Liver (tissue), 9 donors: ENCODE results near the gene PADI6. TPM values are rescaled to one million over a fixed set of nuclear protein-coding genes. Genes with fewer than 3 reads are reported as not detected.

Experiments
- DNase-seq: peaks from one replicate; pipeline ENCODE4 v3.0.0-alpha.2; 2017; ENCODE audit warnings: low spot score
- H3K27ac ChIP-seq, 2 donors: one replicate each; pipeline ENCODE4 v1.7.0; 2013; ENCODE audit warnings: inconsistent platforms in 2 of 2, low read length in 2 of 2, control low read depth in 1 of 2, low read depth in 1 of 2, mild to moderate bottlenecking in 1 of 2
- H3K27me3 ChIP-seq, 4 donors: one replicate each; pipeline versions ENCODE4 v1.6.1 to v1.7.0; 2013; ENCODE audit warnings: low read length in 3 of 4, inconsistent platforms in 1 of 4, mild to moderate bottlenecking in 1 of 4, moderate library complexity in 1 of 4; ENCODE audit not compliant: control insufficient read depth in 4 of 4, insufficient read depth in 4 of 4
- H3K36me3 ChIP-seq, 4 donors: one replicate each; pipeline versions ENCODE4 v1.6.1 to v1.7.0; 2013; ENCODE audit warnings: low read length in 3 of 4, mild to moderate bottlenecking in 3 of 4, low read depth in 1 of 4, moderate library complexity in 1 of 4; ENCODE audit not compliant: control insufficient read depth in 4 of 4, insufficient read depth in 3 of 4
- H3K4me1 ChIP-seq, 4 donors: one replicate each; pipeline versions ENCODE4 v1.6.1 to v1.7.0; 2013; ENCODE audit warnings: low read length in 3 of 4, mild to moderate bottlenecking in 3 of 4, moderate library complexity in 1 of 4; ENCODE audit not compliant: control insufficient read depth in 4 of 4, insufficient read depth in 4 of 4
- H3K4me3 ChIP-seq, 3 donors: one replicate each; pipeline versions ENCODE4 v1.6.1 to v1.7.0; 2013; ENCODE audit warnings: low read length in 3 of 3, control low read depth in 1 of 3, low read depth in 1 of 3, mild to moderate bottlenecking in 1 of 3
- H3K9ac ChIP-seq, 2 donors: one replicate each; pipeline ENCODE4 v1.7.0; 2013; ENCODE audit warnings: low read length in 2 of 2, mild to moderate bottlenecking in 2 of 2, moderate library complexity in 2 of 2, control low read depth in 1 of 2, low read depth in 1 of 2
- H3K9me3 ChIP-seq, 4 donors: one replicate each; pipeline versions ENCODE4 v1.6.1 to v1.7.0; 2013; ENCODE audit warnings: low read length in 3 of 4; ENCODE audit not compliant: control insufficient read depth in 4 of 4
- CTCF ChIP-seq: fragments of 150-350 bp; IDR thresholded peaks from 2 replicates; pipeline ENCODE4 v1.5.1; 2017; ENCODE audit warnings: improper control_type of control experiment, low read depth, low read length; ENCODE audit not compliant: missing input control
- EGR1 ChIP-seq, 2 donors: IDR thresholded peaks; 2 replicates each; pipeline ENCODE4 v1.6.1; 2016 to 2018; ENCODE audit warnings: antibody characterized with exemption in 2 of 2, low read depth in 2 of 2
- FOXA1 ChIP-seq: IDR thresholded peaks from 2 replicates; pipeline ENCODE4 v1.6.1; 2016; ENCODE audit warnings: antibody characterized with exemption
- FOXA2 ChIP-seq: IDR thresholded peaks from 2 replicates; pipeline ENCODE4 v1.6.1; 2016; ENCODE audit warnings: antibody characterized with exemption
- GABPA ChIP-seq, 2 donors: IDR thresholded peaks in 1 of 2; conservative IDR thresholded peaks in 1 of 2; 2 replicates each; pipeline ENCODE4 v1.6.1; 2016; ENCODE audit warnings: antibody characterized with exemption in 2 of 2, mild to moderate bottlenecking in 1 of 2, moderate library complexity in 1 of 2
- HNF4A ChIP-seq, 2 donors: conservative IDR thresholded peaks; 2 replicates each; pipeline ENCODE4 v1.6.1; 2016; ENCODE audit warnings: antibody characterized with exemption in 2 of 2, mild to moderate bottlenecking in 2 of 2
- HNF4G ChIP-seq: IDR thresholded peaks from 2 replicates; pipeline ENCODE4 v1.6.1; 2016; ENCODE audit warnings: antibody characterized with exemption
- JUND ChIP-seq, 2 donors: IDR thresholded peaks; 2 replicates each; pipeline ENCODE4 v1.6.1; 2016; ENCODE audit warnings: antibody characterized with exemption in 2 of 2
- NR2F2 ChIP-seq: IDR thresholded peaks from 2 replicates; pipeline ENCODE4 v1.6.1; 2016; ENCODE audit warnings: antibody characterized with exemption
- REST ChIP-seq: IDR thresholded peaks from 2 replicates; pipeline ENCODE4 v1.6.1; 2016; ENCODE audit warnings: antibody characterized with exemption, mild to moderate bottlenecking
- RXRA ChIP-seq, 2 donors: IDR thresholded peaks; 2 replicates each; pipeline ENCODE4 v1.6.1; 2017 to 2018; ENCODE audit warnings: antibody characterized with exemption in 2 of 2, mild to moderate bottlenecking in 1 of 2
- SP1 ChIP-seq: IDR thresholded peaks from 2 replicates; pipeline ENCODE4 v1.6.1; 2018; ENCODE audit warnings: antibody characterized with exemption, mild to moderate bottlenecking
- TAF1 ChIP-seq: conservative IDR thresholded peaks from 2 replicates; pipeline ENCODE4 v1.6.1; 2016; ENCODE audit warnings: antibody characterized with exemption, mild to moderate bottlenecking
- YY1 ChIP-seq: IDR thresholded peaks from 2 replicates; pipeline ENCODE4 v1.6.1; 2016; ENCODE audit warnings: antibody characterized with exemption, mild to moderate bottlenecking
- ZBTB33 ChIP-seq: IDR thresholded peaks from 2 replicates; pipeline ENCODE4 v1.6.1; 2016; ENCODE audit warnings: antibody characterized with exemption
- WGBS: extraction: QIAGEN DNeasy Blood & Tissue Kit; methylation state at CpG from one replicate; pipeline ENCODE4 v1.1.7; 2013; 5-methylcytosine and 5-hydroxymethylcytosine counted together
- polyA plus RNA-seq, 2 donors: library from polyadenylated mRNA; stranded (reverse) in 1 of 2; unstranded in 1 of 2; fragments of 200-250 nt in 1 of 2; fragments of >200 nt in 1 of 2; fragmentation: Nextera tagmentation in 1 of 2; extraction: Ambion mirVana in 1 of 2; gene quantifications; one replicate each; pipeline versions ENCODE4 v1.2.1 to v1.2.3, GENCODE V29; 2013 to 2015
- total RNA-seq, 2 donors: library from RNA; depleted of rRNA; stranded (reverse); fragments of >200 nt; gene quantifications; one replicate each; pipeline ENCODE4 v1.2.3, GENCODE V29; 2014
- TF ChIP-seq, protein P1 (sequence below): IDR thresholded peaks from 2 replicates; pipeline ENCODE4 v1.6.1; 2016; ENCODE audit warnings: antibody characterized with exemption
- donor health status: healthy.
- donor health status: healthy.
- donor health status: healthy.
- donor health status: healthy.
- donor health status: healthy.

Gene PADI6
- total and polyA plus RNA-seq, 4 donors = not detected

DNA sequence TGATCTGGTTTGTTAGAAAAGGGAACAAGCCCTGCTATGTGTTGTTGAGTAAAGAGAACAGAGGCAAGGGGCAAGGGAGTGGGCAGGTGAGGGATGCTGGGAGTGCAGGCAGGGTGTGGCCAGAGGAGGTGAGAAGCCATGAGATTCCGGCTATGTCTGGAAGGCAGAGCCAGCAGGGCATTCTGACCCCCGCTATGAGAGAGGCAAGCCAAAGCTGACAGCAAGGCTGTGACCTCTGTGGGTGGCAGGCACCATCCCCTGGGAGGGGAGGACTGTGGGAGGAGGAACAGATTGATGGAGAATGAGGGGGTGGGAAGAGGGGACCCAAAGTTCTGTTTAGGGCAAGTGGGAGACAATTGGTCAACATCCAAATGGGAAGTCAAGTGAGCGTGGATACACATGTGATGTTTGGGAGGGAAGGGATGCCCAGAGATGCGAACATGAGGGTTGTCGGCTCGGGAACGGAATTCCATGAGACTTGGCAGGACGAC lies 19.5 kb upstream of the PADI6 start:
- H3K27ac ChIP-seq = no peak overlapping the region
- no peak overlapping the region for H3K4me3 ChIP-seq
- no peaks in the 10 kb centered on the region for H3K9me3 ChIP-seq
- DNase-seq = no peak
- 62% methylated on average over 8 of the region's 8 CpGs for WGBS
- no peaks in the 10 kb centered on the region for H3K4me1 ChIP-seq
- TF ChIP-seq CTCF (no peak), ZBTB33 (no peak), TAF1 (no peak), FOXA2 (no peak), REST (no peak), YY1 (no peak), RXRA (IDR thresholded peaks at IDR 0.05) (no peak), SP1 (no peak), HNF4A (conservative IDR thresholded peaks at IDR 0.05) (no peak), GABPA (IDR thresholded peaks at IDR 0.05 in 1 of 2, conservative IDR thresholded peaks at IDR 0.05 in 1 of 2) (no peak), EGR1 (IDR thresholded peaks at IDR 0.05; ENCODE audit: low read depth in 2 of 2) (no peak), FOXA1 (no peak)
- TF ChIP-seq, protein P1, sequence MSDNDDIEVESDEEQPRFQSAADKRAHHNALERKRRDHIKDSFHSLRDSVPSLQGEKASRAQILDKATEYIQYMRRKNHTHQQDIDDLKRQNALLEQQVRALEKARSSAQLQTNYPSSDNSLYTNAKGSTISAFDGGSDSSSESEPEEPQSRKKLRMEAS = no peak
- H3K9ac ChIP-seq = no peak overlapping the region
- peaks cover 0 to 10% (median 0%) of the 10 kb centered on the region in 4 donors for H3K27me3 ChIP-seq
- no peaks in the 10 kb centered on the region for H3K36me3 ChIP-seq

- Histone ChIP-seq H3K27ac (no peak overlapping the region), H3K36me3 (no peaks in the 10 kb centered on the region), H3K4me1 (no peaks in the 10 kb centered on the region), H3K4me3 (no peak overlapping the region), H3K27me3 (peaks cover 0 to 10% (median 0%) of the 10 kb centered on the region in 4 donors), H3K9ac (no peak overlapping the region), H3K9me3 (no peaks in the 10 kb centered on the region)
- 71% methylated on average over 6 of the region's 6 CpGs for WGBS
- DNase-seq = no peak
- TF ChIP-seq JUND (IDR thresholded peaks at IDR 0.05) = no peak
- no peak for TF ChIP-seq YY1
- TF ChIP-seq CTCF = no peak
- no peak for TF ChIP-seq EGR1 (IDR thresholded peaks at IDR 0.05; ENCODE audit: low read depth in 2 of 2)
- no peak for TF ChIP-seq NR2F2
- no peak for TF ChIP-seq FOXA1
- no peak for TF ChIP-seq HNF4G
- TF ChIP-seq HNF4A (conservative IDR thresholded peaks at IDR 0.05) = no peak
- no peak for TF ChIP-seq TAF1
- no peak for TF ChIP-seq ZBTB33
- no peak for TF ChIP-seq GABPA (IDR thresholded peaks at IDR 0.05 in 1 of 2, conservative IDR thresholded peaks at IDR 0.05 in 1 of 2)
Measured at GRCh38 chr1:17355898-17356297, 16.1 kb upstream of the PADI6 start.
